OCI-LY7 (cell line): ENCODE measurements around the gene ADRA2B.
"Not testable (repeated sequence)": the region's sequence is repeated elsewhere in the genome, so short reads cannot be mapped to it uniquely, and the experiment has no call there.

Source experiments
- EZH2phosphoT487 ChIP-seq: fragments of 200-600 bp; sonication (generic); IDR thresholded peaks from 2 replicates; pipeline ENCODE4 v1.6.1; 2018; ENCODE audit warnings: low read depth, borderline replicate concordance, mild to moderate bottlenecking, mixed run types, antibody characterized with exemption, low read length, moderate library complexity, mixed read lengths
- TF ChIP-seq, protein P1 (sequence below): fragments of 200-600 bp; sonication (generic); conservative IDR thresholded peaks from 2 replicates; pipeline ENCODE4 v1.5.1; 2014; ENCODE audit warnings: mild to moderate bottlenecking, antibody characterized with exemption, low read length, moderate library complexity, mixed read lengths

DNA sequence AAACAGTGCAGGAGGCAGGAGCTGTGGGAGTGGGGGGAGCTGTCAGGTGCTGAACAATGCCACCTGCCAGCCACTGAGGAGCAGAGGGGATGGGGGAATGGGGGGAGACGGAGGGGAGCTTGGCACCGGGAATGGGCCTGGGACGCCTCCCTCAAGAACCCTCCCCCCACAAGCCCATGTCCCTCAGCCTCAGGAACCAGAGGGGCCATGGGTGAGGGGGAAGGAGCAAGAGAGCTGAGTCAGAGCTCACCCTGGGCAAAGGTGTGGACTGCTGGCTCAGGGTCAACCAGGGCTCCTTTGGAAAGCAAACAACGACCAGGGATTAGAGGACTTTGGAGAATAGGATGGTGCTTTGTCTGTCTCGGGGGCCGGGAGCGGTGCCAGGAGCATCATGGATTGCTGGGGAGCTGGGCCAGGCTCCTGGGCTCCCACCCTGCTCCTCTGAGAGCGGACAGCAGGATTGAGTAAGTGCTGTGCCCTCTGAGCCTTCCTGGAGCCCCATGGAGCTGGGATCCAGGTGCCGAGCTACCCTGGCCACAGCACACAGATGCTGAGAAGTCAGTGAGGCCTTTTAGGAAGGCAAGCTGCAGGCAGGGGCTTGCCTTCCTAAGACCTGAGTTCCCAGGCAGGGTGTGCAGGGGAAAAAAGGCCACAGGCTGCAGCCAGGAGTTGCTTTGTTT, 48.3 kb downstream of the ADRA2B start:
- TF ChIP-seq, protein P1, sequence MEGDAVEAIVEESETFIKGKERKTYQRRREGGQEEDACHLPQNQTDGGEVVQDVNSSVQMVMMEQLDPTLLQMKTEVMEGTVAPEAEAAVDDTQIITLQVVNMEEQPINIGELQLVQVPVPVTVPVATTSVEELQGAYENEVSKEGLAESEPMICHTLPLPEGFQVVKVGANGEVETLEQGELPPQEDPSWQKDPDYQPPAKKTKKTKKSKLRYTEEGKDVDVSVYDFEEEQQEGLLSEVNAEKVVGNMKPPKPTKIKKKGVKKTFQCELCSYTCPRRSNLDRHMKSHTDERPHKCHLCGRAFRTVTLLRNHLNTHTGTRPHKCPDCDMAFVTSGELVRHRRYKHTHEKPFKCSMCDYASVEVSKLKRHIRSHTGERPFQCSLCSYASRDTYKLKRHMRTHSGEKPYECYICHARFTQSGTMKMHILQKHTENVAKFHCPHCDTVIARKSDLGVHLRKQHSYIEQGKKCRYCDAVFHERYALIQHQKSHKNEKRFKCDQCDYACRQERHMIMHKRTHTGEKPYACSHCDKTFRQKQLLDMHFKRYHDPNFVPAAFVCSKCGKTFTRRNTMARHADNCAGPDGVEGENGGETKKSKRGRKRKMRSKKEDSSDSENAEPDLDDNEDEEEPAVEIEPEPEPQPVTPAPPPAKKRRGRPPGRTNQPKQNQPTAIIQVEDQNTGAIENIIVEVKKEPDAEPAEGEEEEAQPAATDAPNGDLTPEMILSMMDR: not testable (repeated sequence)
- not testable (repeated sequence) for TF ChIP-seq EZH2phosphoT487
